ENCODE results near the gene CLTCL1. TPM values are rescaled to one million over a fixed set of nuclear protein-coding genes. Genes with fewer than 3 reads are reported as not detected.

CLTCL1 gene
- total and polyA plus RNA-seq, 9 of the 15 experiments (the other 6 are each of a cell fraction or from before 2014, with no cell fraction given) = 1.1 to 11.7 (median 5.0) TPM

DNA sequence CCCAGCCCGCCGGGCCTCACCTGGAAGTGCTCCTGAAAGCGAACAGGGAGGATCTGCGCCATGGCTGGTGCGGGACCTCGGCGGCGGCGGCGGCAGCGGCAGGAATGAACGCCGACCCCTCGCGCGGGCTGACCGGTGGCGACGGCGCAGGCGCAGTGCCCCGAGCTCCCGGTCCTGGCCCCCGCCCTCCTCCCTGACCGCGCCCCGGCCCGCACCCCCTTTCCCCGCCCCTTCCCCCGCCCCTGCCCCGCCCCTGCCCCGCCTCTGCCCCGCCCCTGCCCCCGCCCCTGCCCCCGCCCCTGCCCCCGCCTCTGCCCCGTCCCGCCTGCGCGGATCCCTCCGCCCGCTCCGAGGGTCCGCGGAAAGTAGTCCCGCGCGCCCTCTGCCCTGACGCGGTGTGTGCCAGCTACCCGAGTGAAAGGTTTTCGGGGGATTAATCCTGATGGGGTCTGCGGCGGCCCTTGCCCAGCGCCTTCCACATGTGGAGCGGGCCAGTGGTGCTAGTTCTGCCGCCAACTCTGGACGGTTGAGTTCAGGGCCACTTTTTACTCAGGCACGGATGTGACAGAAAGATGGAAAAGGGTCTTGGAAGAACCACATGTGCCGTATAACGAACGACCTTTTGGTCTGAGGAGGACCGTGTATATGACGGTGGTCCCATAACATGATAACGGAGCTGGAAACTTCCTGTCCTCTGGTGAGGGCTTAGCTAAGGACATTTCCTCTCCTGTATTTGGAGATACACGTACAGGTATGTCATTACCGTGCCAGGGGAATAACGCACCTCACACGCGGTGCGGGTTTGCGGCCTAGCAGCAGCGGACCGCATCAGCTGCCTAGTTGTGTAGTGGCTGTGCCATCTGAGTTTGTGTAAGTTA lies at the start of gene CLTCL1 (continued):
- TF ChIP-seq, protein P1, sequence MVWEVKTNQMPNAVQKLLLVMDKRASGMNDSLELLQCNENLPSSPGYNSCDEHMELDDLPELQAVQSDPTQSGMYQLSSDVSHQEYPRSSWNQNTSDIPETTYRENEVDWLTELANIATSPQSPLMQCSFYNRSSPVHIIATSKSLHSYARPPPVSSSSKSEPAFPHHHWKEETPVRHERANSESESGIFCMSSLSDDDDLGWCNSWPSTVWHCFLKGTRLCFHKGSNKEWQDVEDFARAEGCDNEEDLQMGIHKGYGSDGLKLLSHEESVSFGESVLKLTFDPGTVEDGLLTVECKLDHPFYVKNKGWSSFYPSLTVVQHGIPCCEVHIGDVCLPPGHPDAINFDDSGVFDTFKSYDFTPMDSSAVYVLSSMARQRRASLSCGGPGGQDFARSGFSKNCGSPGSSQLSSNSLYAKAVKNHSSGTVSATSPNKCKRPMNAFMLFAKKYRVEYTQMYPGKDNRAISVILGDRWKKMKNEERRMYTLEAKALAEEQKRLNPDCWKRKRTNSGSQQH (CRISPR knock-in tag; IDR thresholded peaks at IDR 0.05) = peak; percentile 81; the same call in 1 of the 2 replicates
- TF ChIP-seq, protein P2, sequence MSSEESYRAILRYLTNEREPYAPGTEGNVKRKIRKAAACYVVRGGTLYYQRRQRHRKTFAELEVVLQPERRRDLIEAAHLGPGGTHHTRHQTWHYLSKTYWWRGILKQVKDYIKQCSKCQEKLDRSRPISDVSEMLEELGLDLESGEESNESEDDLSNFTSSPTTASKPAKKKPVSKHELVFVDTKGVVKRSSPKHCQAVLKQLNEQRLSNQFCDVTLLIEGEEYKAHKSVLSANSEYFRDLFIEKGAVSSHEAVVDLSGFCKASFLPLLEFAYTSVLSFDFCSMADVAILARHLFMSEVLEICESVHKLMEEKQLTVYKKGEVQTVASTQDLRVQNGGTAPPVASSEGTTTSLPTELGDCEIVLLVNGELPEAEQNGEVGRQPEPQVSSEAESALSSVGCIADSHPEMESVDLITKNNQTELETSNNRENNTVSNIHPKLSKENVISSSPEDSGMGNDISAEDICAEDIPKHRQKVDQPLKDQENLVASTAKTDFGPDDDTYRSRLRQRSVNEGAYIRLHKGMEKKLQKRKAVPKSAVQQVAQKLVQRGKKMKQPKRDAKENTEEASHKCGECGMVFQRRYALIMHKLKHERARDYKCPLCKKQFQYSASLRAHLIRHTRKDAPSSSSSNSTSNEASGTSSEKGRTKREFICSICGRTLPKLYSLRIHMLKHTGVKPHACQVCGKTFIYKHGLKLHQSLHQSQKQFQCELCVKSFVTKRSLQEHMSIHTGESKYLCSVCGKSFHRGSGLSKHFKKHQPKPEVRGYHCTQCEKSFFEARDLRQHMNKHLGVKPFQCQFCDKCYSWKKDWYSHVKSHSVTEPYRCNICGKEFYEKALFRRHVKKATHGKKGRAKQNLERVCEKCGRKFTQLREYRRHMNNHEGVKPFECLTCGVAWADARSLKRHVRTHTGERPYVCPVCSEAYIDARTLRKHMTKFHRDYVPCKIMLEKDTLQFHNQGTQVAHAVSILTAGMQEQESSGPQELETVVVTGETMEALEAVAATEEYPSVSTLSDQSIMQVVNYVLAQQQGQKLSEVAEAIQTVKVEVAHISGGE (CRISPR knock-in tag; IDR thresholded peaks at IDR 0.05) = peak in 1 of 3 experiments; percentile 64; a peak in 2 of 6 replicates
- TF ChIP-seq SMARCE1 (IDR thresholded peaks at IDR 0.05) (peak; percentile 82), HMG20B (CRISPR knock-in tag; IDR thresholded peaks at IDR 0.05) (no peak), ZNF232 (CRISPR knock-in tag; IDR thresholded peaks at IDR 0.05) (peak; percentile 95), ZNF740 (CRISPR knock-in tag; IDR thresholded peaks at IDR 0.05) (no peak), ZNF740 (tag; IDR thresholded peaks at IDR 0.05) (peak in 1 of 2 experiments; percentile 40; a peak in 1 of 4 replicates), ZBTB12 (CRISPR knock-in tag; IDR thresholded peaks at IDR 0.05) (no peak; the same call in 1 of the 2 replicates), DDX20 (tag; IDR thresholded peaks at IDR 0.05; ENCODE audit: low read depth) (no peak), KLF16 (IDR thresholded peaks at IDR 0.05) (no peak), ZNF507 (tag; conservative IDR thresholded peaks at IDR 0.05) (no peak), NBN (IDR thresholded peaks at IDR 0.05; ENCODE audit: low read depth) (peak; percentile 96), FUS (optimal IDR thresholded peaks at IDR 0.05; ENCODE audit: low read depth, low read length) (no peak), MAFK (IDR thresholded peaks at IDR 0.05; ENCODE audit: low read length) (0 out of 2 replicates have a peak, but pooled peaks have one; percentile 1), CHD4 (IDR thresholded peaks at IDR 0.05; ENCODE audit: insufficient read depth, insufficient replicate concordance, low read depth, low read length, poor library complexity, severe bottlenecking) (peak; percentile 29), ESRRB (CRISPR knock-in tag; IDR thresholded peaks at IDR 0.05; ENCODE audit: borderline replicate concordance) (no peak), DACH1 (IDR thresholded peaks at IDR 0.05; ENCODE audit: partially characterized antibody) (no peak)
- TF ChIP-seq, protein P3, sequence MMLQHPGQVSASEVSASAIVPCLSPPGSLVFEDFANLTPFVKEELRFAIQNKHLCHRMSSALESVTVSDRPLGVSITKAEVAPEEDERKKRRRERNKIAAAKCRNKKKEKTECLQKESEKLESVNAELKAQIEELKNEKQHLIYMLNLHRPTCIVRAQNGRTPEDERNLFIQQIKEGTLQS (IDR thresholded peaks at IDR 0.05) = peak; percentile 73
- TF ChIP-seq, protein P3 (CRISPR knock-in tag; conservative IDR thresholded peaks at IDR 0.05) = peak; percentile 86
